HG02678 (cell line): Measurements from ENCODE around the gene UNC5CL.
"Not testable (repeated sequence)": the region's sequence is repeated elsewhere in the genome, so short reads cannot be mapped to it uniquely, and the experiment has no call there.

Experiments
- ATAC-seq: cut with Tn5 transposase; IDR thresholded peaks from one replicate; pipeline ENCODE4 v1.9.1; 2021; ENCODE audit warnings: mild to moderate bottlenecking, moderate library complexity; ENCODE audit not compliant: unreplicated experiment

The UNC5CL gene

GRCh38 chr6:41040101-41040939 is 1.3 kb upstream of the UNC5CL start:
- no peak for ATAC-seq

GRCh38 chr6:41038205-41038604 is 816 bp downstream of the UNC5CL start:
- no peak for ATAC-seq

DNA sequence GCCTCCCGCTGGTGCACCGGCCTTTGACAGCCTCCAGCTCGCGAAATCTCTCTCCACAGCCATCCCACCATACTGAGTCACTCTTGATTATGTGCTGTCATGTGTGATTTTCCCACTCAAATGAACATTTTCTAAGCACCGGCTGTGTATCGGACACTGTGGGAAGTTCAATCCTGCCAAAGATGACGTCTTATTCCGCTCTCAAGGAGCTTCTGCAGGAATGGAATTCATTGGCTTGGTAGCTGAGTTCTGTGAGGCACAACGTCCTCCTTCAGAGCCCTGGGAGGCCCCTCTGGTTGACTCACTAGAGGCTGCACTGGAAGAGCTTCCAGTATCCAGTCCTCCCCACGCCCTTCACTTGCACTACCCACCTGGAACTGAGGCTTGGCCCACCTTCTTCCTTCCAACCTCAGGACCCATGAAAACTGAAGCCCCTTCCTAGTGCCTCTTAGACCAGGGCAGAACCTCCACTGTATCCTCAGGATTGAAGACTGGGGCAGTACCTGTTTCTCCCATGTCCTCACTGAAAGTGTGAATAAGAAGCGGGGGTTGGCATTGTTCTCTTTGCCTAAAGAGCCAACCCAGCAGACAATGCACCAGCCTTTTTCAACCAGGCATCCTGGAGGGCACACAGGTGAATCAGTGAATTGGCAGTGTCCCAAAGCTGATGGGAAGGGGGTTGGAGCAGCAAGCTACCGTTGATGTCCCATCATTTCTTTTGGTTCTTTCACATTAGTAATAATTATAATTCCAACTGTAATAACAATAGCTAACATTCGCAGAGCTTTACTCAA is 1.7 kb downstream of the UNC5CL start:
- ATAC-seq = no peak

GRCh38 chr6:41036601-41037000 is 2.4 kb downstream of the UNC5CL start:
- ATAC-seq = no peak

GRCh38 chr6:41036186-41036585 is 2.8 kb downstream of the UNC5CL start:
- no peak for ATAC-seq

- no peak for ATAC-seq
Observed at GRCh38 chr6:41033776-41034175, 5.2 kb downstream of the UNC5CL start.

- ATAC-seq = no peak
Observed at GRCh38 chr6:41032830-41033229, 6.2 kb downstream of the UNC5CL start.

- peak; percentile 52 for ATAC-seq
Observed at GRCh38 chr6:41028561-41029412, 10.2 kb downstream of the UNC5CL start.

DNA sequence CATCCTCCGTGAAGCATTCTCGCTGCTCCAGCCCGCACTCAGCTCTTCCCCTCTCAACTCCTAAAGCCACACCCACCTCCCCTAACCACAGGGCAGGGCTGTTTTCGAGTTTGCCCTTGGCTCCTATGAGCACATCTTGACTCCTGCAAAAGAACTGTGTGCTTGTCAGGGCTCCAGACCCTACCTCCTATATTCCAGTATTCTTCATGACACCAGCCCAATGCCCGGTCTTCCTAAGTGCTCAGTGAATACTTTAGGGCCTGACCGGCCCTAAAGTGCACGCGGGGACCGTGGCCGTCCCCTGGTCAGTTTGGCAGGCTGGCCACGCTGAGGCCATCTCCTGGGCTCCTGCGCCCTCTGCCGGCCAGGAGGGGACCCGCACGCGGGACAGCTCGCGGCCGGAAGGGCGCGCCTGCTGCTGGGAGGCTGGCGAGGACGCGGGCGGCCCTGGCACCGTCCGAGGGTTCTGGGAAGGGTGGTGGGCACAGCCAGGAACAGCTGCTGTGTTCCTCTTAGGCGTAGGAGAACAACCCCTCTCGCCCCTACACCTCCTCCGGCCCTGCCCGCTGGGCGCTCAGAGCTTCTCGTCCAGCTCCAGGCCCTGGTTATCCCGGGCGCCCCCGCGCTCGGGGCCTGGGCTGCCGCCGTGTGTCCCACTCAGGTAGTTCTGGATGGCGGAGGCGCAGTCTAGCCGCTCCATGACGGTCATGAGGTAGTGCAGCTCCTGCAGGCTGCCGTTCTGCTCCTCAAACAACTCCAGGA is 11.0 kb downstream of the UNC5CL start:
- peak; percentile 86 for ATAC-seq

- no peak for ATAC-seq
Observed at GRCh38 chr6:41027241-41027640, 11.8 kb downstream of the UNC5CL start.

DNA sequence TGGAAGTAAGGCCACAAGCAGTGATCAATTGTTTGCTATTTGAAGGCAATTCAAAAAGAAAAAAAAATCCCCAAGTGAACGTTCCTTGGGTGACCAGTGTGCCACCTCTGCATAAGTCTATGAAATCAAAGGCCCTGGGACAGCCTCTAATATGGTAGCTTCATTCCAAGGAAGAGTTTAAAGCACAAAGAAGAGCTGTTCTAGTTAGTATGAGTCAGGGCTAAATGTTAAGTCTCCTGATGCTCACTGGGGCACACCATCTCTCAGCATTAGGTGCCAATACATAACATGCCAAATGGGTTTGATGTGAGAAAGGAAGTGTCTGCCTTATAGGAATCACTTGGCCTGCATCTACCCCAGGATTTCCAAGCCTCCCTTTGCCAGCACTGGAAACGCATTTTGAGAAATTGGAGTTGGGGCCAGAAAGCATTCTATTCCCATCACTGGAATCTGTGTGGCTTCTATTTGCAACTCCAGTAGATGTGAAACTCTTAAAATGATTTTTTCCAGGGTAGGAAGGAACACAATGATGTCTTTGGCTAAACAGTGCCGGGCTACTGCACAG is 13.0 kb downstream of the UNC5CL start:
- no peak for ATAC-seq

GRCh38 chr6:41023114-41023513 is 15.9 kb downstream of the UNC5CL start:
- no peak for ATAC-seq

GRCh38 chr6:41022294-41022693 is 16.7 kb downstream of the UNC5CL start:
- no peak for ATAC-seq

- ATAC-seq = no peak
Observed at GRCh38 chr6:41021832-41022231, 17.2 kb downstream of the UNC5CL start.

DNA sequence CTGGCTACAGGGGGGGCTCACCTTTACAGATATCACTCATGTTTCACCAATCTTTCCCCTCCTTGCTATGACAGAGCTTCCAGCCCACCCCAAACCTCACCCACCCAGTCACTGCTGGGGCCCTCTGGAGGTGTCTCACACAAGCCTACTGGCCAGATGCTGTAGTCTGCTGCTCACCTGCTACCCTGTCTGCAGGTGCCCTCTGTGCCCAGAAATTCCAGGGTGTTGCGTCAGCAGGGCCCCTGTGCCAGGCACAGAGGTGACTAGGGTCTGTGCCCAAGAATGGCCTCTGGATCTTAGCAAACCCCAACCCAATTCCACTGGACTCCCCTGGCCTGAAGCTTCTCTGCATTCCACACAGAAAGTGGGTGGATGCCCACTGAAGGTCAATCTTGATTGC is 21.4 kb downstream of the UNC5CL start:
- no peak for ATAC-seq

GRCh38 chr6:41015860-41016259 is 23.2 kb downstream of the UNC5CL start:
- not testable (repeated sequence) for ATAC-seq

DNA sequence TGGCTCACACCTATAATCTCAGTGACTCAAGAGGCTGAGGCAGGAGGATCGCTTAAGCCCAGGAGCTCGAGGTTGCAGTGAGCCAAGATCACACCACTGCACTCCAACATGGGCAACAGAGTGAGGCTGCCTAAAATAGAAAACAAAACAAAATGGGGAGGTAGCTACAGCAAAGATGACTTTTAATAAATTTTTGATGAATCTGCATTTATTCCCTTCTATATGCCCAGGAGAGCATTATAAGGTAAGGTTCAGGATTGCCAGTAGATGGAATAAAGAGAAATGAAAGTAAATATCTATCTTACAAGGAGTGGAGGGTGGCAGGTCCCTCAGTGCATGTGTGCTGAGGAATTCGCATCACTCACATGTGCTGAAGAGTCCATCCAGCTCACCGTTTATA is 24.2 kb downstream of the UNC5CL start:
- ATAC-seq = no peak

DNA sequence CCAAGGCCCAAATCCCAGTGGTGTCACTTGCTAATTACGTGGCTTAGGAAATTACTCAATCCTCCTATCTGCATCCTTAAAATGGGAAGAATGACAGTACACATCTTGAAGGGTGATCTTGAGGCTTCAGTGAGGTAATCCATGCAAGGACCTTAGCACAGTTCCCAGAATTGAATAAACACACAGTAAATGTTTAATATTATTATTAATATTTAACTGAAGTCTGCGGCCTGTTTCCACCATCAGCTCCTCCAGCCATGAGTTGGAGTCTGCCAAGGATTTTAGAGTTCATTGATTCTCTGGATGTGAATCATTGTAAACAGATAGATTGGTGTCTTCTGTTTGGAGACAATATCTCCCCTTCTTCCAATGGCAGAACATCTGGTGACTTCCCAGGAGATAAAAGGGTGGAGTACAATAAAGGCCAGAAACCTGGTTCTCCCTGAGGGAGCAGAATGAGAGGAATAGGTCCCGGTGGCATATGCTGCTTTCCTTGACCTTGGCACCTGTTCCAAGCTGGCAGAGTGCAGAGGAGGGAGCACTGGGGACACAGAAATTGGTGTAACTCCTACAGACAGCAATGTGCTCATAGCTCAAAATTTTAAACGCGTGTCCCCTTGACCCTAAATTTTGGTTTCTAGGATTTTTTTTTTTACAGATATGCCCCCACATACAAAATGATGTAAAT is 25.4 kb downstream of the UNC5CL start:
- ATAC-seq = no peak

DNA sequence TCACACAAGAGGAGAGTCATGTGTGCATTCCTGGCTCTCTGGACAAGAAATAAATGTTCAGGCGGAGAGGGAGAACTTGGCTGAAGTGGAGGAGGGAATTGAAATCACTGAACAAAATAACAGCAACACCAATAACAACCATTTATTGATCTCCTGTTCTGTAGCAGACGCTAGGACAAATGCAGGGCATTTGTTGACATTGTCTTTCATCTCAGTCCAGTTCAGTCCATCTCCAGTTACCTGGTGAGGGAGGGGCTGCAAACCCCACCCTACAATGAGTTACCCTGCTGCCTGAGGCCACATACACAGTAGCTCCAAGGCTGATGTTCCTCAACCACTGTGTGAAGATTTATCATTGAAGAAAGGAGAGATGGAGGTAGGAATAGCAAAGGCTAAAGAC is 27.3 kb downstream of the UNC5CL start:
- ATAC-seq = no peak

GRCh38 chr6:41009669-41010068 is 29.4 kb downstream of the UNC5CL start:
- ATAC-seq = no peak
